ENCODE measurements around the gene GGPS1.
A peak's percentile ranks its signal among the peaks of the same experiment; 100 is the strongest.
"Not testable (repeated sequence)": the region's sequence is repeated elsewhere in the genome, so short reads cannot be mapped to it uniquely, and the experiment has no call there.

GGPS1 gene

GRCh38 chr1:235304549-235305451 lies 23.6 kb upstream of the GGPS1 start:
- peak; percentile 73 for DNase-seq (ENCODE audit: low spot score)

DNA sequence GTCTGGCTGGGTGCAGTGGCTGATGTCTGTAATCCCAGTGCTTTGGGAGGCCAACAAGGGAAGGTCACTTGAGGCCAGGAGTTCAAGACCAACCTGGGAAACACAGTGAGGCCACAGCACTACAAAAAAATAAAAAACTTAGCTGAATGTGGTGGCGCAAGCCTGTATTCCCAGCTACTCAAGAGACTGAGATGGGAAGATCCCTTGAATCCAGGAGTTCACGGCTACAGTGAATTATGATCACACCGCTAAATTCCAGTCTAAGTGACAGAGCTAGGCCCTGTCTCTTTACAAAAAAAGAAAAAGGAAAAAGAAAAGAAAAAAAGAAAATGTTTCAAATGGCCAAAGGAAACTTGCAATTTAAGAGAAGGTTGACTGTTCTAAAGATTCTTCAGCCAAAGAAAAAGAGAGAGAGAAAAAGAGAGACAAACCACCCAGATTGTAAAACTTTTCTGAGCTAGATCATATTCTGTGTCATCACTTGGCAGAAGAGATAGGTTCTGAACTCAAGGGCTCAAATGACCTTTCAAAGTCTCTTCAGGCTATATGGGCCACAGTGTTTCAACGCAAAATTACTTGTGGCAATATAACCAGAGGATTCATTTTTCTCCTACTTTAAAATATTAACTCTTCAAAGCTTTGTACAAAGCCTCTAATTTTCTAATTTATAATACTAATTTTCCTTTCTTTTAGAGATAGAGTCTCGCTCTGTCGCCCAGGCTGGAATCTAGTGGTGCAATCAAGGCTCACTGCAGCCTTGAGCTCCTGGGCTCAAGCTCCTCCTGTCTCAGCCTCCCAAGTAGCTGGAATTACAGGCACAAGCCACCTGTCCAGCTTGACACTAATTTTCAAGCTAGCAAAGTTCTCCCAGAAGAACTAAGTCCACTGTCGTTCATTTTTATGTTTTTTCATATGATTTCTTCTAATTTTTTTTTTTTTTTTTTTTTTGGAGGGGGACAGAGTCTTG lies 20.9 kb upstream of the GGPS1 start:
- DNase-seq (ENCODE audit: low spot score): no peak

DNA sequence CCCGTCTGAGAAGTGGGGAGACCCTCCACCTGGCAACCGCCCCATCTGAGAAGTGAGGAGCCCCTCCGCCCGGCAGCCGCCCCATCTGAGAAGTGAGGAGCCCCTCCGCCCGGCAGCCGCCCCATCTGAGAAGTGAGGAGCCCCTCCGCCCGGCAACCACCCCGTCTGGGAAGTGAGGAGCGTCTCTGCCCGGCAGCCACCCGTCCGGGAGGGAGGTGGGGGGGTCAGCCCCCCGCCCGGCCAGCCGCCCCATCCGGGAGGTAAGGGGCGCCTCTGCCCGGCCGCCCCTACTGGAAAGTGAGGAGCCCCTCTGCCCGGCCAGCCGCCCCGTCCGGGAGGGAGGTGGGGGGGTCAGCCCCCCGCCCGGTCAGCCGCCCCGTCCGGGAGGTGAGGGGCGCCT lies 19.2 kb upstream of the GGPS1 start:
- not testable (repeated sequence) for DNase-seq (ENCODE audit: low spot score)

- no peak for DNase-seq (ENCODE audit: low spot score)
These were observed 15.1 kb upstream of the GGPS1 start for GRCh38 chr1:235313262-235313661.

DNA sequence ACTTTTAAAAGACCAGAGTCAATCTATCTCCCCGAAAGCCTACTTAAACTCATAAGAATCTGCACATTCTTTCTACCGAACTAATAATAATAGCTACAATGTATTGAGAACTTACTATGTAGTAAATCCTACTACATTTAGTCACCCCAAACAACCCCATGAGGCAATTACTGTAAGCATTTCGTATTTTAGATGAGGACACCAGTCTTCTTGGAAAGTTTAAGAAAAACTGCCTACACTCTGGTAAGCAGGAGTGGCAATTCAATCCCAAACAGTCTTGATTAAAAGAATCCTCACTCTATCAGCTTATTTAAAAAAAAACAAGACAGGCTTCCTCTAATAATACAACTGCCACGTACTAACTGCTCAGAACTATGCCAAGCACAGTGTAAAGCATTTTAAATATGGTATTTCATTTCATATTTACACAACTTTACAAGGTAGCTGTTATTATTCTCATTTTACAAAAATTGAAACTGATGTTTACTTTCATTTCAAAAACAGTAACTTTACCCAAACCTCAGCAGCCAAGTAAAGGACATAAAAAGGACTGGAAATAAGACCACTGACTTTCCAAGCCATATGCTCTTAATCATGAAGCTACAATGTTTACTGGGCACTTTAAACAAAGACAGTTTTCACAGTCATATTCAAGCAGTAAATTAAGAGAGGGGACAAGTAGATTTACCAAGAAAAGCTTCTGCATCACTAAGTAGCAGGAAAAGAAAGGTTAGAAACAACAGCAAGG lies 14.3 kb upstream of the GGPS1 start:
- peak; percentile 27 for DNase-seq (ENCODE audit: low spot score)

DNA sequence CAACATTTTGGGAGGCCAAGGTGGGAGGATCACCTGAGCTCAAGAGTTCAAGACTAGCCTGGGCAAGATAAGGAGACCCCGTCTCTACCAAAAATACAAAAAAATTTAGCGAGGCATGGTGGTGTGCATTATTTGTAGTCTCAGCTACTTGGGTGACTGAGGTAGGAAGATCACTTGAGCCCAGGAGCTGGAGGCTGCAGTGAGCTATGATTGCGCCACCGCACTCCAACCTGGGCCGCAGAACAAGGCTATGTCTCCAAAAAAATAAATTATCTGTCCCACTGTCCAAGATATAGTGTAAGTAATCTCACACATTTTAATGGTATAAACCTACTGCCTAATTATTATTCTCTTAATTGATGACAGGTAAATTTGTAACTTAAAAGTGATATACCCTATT lies 13.2 kb upstream of the GGPS1 start:
- no peak for DNase-seq (ENCODE audit: low spot score)

- no peak for DNase-seq (ENCODE audit: low spot score)
These were observed 12.6 kb upstream of the GGPS1 start for GRCh38 chr1:235315735-235316134.

- DNase-seq (ENCODE audit: low spot score): no peak
These were observed 11.2 kb upstream of the GGPS1 start for GRCh38 chr1:235317168-235317567.

DNA sequence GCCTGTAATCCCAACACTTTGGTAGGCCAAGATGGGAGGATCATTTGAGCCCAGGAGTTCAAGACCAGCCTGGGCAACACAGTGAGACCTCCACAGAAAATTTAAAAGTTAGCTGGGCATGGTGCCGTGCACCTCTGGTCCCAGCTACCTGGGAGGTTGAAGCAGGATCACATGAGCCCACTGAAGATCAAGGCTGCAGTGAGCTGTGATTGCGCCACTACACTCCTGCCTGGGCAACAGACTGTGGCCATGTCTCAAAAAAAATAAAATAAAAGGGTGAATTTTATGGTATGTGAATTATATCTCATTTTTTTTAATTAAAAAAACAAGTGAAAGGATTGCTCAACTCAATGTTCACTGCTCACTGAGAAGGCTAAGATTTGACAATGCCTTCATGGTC lies 9.1 kb upstream of the GGPS1 start:
- DNase-seq (ENCODE audit: low spot score): no peak

DNA sequence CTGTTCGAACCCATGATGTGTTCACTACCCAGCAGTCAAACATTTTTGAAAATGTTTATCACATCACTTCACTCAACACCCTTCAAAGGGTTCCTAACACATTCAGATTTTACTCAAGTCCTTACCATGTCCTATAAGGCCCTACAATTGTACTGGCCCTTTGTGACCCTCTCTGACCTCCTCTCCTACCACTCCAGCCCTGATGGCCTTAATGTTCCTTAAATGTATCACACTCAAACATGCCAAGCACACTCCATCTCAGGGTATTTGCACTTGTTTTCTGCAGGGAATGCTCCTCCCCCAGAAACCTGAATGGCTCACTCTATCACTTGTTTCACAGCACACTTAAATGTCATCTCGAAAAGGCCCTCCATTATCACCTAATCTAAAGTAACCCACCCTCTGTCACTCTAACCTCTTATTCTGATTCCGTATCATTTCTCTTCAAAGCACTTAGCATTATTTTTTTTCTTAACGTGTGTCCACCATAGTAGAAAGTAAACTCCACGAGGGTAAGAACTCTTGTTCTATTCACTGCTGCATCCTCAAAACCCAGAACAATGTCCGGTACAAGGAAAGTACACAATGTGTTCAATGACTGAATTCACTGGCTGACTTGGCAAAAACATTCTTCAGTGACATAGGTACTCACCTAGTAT lies 7.7 kb upstream of the GGPS1 start:
- no peak for DNase-seq (ENCODE audit: low spot score)

DNA sequence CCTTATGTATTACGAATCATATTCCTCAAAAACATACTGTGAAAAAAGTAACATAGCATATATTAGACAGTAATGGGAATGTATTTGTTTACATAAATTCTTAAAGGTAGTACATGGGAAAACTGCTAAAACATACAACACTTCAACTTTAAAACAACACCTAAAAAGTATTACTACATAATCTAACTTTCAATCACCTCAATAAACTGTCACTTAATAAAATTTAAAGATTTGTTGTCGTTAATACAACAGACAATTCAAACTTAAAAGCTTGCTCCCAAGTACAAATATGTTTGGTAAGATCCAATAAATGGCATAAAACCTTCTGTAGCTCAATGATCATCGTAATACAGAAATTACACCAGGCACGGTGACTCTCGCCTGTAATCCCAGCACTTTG lies 4.1 kb upstream of the GGPS1 start:
- DNase-seq (ENCODE audit: low spot score): no peak

DNA sequence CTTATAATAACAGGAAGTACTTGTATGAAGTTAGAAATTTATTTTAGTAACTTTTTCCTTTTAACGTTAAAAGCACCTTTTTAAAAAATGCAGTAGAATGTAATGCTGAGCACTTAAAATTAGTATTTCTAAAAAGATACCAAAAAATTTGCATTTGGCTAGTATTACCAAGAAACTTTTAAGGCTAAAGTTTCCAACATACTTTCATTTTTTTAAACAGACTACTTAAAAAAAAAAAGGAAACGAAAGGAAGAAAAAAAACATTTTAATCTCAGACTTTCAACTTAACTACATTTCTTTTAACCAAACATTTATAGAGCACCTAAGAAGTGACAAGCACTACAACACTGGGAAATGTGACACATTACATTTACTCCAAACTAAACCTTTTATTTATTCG lies 3.2 kb upstream of the GGPS1 start:
- DNase-seq (ENCODE audit: low spot score): no peak

- no peak for DNase-seq (ENCODE audit: low spot score)
These were observed 2.5 kb upstream of the GGPS1 start for GRCh38 chr1:235325854-235326253.

- peak; percentile 54 for DNase-seq (ENCODE audit: low spot score)
These were observed 1.4 kb upstream of the GGPS1 start for GRCh38 chr1:235326719-235327558.

GRCh38 chr1:235327559-235328270 lies 655 bp upstream of the GGPS1 start, which contains the start of gene ARID4B:
Gene ARID4B, minus strand, starts transcription at chr1:235328179. Its CDS starts 1,260 bp downstream, at chr1:235326919.
- no peak for DNase-seq (ENCODE audit: low spot score)

DNA sequence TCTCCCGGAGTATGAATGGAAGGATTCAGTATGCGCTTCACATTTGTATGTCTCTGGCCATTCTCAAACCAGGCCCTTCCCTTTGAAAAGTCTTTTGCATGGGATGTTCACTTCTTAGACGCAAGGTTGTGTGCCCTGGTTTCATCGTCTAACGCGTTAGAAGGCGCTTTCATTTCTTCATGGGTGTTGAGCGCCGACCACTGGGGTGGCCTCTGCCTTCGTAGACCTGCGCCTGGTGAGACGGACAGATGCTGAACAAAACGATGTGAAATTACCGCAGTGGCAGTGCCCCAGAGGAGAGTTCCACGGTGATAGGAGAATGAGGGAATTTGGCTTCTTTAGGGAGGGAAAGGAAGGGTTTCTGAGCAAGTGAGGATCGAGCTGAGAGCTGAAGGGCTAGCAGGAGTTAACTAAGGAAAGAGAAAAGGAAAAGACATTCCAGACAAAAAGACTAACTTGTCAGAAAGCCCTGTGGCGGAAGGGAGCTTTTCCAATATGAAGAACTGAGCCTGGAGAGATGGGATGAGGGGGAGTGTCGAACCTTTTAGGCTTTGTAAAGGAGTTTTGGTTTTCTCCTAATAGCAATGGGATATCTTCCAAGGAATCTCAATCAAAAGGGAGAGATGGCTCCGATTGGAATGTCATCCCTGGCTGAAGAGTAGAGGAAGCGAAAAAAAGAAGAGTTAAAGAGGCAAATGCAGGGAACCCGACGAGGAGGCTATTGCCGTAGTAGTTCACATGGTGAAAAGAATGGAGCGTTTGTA lies 951 bp downstream of the GGPS1 start:
- peak; percentile 62 for DNase-seq (ENCODE audit: low spot score)

DNA sequence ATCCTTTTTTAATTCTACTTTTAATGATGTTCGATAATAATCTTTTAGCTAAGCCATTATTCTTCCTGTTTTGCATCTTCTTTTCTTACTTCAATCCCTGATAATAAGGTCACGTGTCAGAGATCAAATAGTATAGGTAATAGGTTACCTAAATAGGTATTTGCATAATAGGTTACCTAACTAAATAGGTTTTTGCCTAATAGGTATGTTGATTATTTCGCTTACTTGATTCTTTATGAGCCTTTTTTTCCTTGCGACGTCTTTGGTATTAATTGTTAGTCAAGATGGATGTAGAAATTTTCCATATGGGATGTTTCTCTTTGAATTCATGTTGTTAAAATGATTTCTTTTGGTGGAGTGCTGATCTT lies 2.5 kb downstream of the GGPS1 start:
- no peak for DNase-seq (ENCODE audit: low spot score)

DNA sequence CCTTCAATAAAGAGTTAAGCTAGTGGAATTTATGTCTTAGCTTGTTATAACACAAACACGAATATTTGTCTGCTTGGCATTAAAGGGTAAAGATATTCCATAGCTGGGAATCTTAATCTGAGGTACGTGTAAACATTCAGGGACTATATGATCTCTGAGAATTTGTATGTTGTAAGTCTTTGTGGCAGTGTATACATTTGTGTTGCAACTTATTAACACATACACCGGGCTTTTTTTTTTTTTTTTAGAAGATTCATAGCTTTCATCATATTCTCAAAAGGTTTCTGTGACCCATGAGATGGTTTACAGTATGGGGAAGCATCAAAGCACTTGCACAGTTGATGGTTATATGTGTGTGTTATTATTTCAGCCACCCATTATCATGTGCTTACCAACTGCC lies 3.0 kb downstream of the GGPS1 start:
- no peak for DNase-seq (ENCODE audit: low spot score)

DNA sequence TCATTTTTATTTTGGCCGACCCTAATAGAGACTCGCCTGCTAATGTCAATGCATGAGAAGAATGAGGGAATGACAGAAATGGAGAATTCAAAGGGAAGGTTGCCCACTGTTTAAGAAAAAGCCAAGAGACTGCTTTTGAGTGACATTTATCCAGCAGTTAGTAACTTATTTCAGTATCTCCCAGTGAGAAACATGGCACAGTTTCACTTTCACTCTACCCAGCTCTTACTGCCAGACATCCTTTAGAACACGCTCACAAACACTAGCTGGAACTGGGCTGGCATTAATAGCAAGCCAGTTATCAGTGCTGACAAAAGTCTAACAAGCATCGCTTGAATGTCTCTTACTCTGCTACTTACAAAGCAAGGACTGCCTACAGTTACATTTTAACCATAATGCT lies 8.5 kb downstream of the GGPS1 start:
- peak; percentile 59 for DNase-seq (ENCODE audit: low spot score)
